ENCODE results near the gene CIB4. TPM values are rescaled to one million over a fixed set of nuclear protein-coding genes. Genes with fewer than 3 reads are reported as not detected.

The CIB4 gene
- polyA plus RNA-seq, 3 donors = 0.16 TPM; not detected in 2

DNA sequence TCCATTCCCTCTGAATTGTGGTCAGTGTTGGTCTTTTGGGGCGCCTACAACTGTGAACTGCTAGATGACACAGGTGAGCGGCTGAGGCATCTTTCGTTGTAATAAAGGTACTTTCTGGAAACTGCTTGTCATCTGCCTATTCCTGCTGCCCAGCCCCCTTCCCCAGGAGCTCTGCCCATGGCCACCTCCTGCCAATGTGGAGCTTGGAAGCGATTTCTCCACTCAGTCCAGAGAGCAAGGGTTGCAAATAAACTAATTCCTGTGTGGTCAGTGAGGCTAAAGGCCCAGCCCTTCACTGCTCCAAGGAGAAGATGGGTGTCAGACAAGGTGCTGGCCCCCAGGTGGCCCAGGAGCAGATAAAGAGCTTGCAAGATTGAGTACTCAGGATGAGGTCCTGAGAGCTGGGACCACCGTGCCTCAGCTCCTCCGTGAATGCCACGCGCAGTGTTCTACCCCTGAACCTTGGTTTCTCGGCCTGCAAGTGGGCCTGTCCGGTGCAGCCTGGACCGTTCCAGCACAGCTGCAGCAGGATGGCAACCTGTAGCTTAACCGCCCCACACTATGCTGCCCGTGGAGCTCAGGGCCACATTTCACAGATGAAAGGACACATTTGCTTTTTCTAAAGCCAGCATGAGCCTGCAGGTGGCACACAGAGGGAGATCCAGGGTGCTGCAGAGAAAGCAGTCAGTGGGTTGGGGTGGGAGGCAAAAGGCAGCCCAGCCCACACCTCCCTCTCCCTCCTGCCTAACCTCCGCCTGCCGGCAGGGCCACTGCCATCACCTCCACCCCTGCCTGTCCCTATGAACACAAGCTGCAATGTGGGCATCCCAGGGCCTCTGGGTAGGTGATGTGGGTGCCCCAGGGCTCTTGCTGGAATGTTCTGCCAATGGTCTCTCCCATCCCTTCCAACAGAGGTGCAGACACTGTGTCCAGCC is 84.6 kb downstream of the CIB4 start:
- WGBS, 3 donors = 86 to 91% (median 87%) methylated on average over 15 of the region's 15 CpGs
- H3K27ac ChIP-seq (ENCODE audit: low read depth, low read length) = no peak overlapping the region

DNA sequence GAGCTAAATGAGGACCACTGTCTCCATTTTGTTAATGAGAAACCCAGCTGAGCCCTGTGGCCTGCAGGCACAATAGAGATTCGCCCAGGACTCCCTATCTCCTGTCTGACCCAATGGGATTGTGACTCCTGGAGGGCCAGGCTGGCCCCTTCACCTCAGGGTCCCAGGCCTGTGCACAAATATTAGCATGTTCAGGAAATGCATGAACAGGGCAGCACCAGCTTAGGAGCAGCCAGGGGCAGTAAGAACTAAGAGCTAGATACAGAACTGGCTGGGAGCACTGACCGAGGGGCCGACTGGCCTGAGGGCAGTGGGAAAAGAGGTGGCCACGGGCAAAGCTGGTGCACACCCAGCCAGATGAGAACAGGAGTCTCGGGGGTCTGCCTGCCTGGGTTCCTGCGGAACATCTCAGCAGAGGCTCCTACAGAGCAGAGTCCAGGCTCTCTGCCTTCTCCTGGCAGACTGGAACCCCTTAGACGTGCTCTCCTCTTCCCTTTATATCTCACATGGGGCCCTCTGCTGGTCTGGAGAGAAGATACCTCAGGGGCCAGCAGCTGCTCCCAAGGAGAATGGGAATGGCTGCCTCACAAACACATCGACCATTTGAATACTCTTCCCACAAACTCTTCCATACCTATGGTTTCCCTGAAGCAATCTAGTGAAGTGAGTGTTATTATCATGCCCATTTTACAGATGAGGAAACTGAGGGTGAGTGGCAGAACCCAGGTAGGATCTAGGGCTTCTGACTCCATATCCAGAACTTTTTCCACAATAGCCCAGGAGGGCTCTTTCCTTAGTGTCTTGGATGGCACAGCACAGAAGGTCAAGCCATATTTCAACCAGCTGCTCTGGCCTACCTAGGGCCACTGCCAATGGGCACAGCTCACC is 85.7 kb downstream of the CIB4 start:
- 82 to 83% (median 82%) methylated on average over 8 of the region's 8 CpGs for WGBS, 3 donors
- H3K27ac ChIP-seq (ENCODE audit: low read depth, low read length) = no peak overlapping the region

DNA sequence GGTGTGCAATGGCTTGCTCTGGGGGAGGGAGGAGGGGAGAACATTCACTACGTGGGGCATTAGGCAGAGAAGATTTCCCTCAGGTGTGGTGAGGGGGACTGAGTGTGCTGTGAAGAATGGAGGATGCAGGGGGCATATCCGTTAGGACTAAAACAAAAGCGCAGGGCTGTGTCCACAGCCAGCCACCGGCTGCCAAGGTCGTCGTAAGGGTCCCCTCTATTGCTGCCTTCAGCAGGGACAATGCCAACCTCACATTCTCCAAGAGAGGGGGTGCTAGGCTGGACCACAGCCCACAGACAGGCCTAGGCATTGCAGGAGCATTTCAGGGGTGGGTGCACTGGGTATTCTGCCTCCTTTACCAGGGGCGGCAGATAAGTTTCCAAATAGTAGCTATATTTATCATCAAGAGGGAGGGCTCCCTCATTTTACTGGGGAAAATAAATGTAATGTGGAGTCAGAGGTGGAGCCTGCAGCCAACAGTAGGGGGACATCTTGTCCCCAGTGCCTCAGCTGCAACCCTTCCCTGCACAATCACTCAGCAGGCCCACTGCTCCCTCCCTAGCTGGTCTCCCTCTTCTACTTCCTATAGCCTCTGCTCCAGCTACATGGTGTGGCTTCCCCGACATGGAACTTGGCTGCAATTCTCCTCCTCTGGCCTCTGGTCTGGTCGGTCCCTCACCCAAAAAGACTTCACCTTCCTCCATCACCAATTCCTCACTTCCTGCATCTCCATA is 88.4 kb downstream of the CIB4 start:
- H3K27ac ChIP-seq (ENCODE audit: low read depth, low read length) = no peak overlapping the region
- 61 to 69% (median 67%) methylated on average over 9 of the region's 9 CpGs for WGBS, 3 donors

DNA sequence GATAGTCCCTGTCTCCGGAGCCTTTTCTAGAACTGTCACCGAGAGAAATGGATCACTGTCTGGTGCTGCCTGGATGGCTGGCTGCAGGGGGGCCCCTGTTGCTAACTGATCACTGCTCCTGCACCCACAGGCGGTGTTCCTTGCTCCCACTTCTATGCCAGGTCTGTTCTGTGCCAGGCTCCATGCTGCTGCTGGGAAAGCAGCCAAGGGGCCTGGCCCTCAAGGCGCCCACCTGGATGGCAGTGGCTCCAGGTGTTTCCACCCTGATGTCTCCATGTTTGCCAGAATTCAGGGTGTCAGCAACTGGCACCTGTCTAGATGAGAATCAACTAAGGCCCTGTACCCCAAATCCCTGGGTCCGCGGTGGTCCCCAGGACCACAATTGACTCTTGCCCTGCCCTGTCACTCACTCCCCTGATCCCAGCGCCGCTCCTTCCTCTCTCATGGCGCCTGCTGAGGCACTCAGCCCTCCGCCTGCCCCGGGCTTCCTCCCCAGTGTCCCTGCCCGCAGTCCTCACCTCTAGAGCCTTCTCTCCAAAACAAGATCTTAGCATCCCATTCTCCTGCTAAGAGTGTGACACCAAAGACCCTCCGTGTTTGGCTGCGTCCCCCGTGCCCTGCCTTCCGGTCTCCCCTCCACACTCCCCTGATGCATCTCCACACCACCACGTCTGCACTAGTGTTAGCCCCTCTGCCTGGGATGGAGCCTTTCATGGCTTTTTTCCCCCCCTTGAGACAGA is 90.7 kb downstream of the CIB4 start:
- H3K27ac ChIP-seq (ENCODE audit: low read depth, low read length) = no peak overlapping the region
- 78 to 84% (median 81%) methylated on average over 17 of the region's 17 CpGs for WGBS, 3 donors

DNA sequence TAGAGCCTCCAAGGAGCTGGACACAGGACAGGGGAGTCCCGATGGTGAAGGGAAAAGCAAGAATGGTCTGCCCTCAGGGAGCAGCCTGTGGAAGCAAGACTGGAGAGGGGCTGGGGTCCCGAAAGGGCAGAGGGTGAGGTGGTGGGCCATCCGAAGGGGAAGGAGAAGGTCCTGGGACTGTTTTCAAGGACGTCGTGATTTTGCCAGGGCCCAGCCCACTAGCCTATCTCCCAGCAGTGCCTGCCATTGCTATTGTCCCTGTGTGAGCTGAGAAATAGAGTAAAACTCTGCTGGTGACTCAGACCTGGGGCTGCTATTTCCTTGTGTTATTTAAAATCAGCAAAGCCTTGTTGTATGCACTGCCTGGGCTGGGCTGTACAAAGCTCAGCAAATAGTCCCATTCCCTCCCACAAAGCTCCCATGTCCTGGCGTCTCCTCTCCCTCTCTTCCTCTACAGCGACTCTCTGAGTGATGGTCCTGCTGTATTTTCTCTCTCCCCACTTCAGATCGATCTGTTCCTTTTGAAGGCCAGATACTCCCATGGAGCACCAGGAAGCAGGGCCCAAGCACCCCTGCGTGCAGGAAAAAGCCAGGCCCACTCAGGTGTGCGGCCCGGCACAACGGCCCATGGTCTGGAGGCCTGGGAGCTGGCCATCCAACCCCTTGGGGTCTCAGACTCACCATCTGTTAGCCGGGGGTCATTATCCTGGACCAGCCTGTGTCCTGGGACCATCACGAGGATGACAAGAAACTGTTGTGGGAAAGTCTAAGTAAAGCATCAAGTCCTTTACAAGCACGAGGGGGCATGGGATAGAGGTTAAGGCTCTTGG is 98.3 kb downstream of the CIB4 start:
- no peak overlapping the region for H3K27ac ChIP-seq (ENCODE audit: low read depth, low read length)
- WGBS, 3 donors = 73 to 83% (median 76%) methylated on average over 15 of the region's 15 CpGs

DNA sequence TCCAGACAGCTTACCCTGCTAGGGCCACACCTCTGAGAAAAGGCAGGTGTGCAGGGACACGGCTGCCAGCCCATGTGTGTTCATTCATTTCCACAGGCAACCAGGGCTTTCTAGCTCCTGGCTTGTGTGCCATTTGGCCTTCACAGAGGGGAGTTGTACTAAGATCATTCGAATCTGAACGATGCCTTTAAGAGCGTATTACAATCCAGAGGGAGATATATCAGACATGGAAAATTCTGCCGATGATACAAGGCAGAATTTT is 99.0 kb downstream of the CIB4 start:
- 37 to 78% (median 63%) methylated on average over 5 of the region's 5 CpGs for WGBS, 3 donors
- no peak overlapping the region for H3K27ac ChIP-seq (ENCODE audit: low read depth, low read length)

DNA sequence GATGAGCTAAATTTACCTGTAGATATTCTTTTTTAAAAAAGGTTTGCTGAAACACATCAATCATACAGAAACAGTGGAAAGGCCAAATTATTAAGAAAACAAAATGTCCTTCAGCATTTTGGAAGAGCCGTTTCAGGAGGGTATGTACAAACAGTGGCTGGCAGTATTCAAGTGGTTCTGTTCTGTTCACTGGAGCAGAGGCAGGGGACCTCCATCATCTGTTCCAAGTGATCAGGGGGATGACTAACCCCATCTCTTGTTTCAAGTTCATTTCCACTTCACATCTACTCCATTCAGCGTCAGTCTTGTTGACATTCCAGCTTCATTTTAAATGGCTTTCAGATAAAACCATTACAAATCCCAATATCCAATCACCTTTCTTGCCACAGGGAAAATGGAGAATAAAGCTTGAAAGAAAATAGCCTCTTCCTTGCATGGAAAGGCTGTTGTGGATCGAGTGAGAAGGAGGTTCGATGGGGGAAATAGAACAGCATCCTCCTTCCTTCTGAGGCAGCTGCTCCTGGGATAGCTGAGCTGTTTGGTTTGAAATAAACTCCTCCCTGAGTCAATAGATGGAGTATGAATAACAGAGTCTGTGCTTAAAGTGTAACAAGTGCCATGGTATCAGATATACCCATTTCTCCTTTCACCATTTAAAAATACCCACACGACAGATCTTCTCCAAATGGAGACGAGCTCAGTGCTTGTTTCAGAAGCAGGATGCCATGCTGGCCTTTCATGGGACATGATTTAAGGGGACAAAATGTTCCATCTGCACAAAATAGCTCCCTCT is 99.6 kb downstream of the CIB4 start:
- 42 to 75% (median 65%) methylated on average over 6 of the region's 6 CpGs for WGBS, 3 donors
- H3K27ac ChIP-seq (ENCODE audit: low read depth, low read length) = no peak overlapping the region

DNA sequence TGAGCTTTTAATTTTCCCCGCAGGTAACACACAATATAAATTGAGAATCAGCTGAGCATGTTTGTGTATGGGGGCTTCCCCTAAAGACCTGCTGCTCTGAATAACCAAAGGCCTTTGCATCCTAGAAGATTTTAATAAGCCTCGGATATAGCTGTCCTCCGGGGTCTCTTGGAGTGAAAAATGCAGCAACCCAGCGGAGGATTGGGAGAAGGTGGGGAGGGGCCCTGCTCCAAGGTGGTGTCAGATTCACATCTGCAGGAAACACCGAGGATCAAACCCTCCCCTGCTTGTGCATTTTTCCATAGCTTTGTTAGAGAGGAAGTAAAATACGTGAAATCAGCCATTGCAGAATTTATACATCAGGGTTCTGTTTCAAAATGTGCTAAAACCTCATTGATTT is 100.2 kb downstream of the CIB4 start:
- WGBS, 3 donors = 37 to 77% (median 44%) methylated on average over 6 of the region's 6 CpGs
- no peak overlapping the region for H3K27ac ChIP-seq (ENCODE audit: low read depth, low read length)

DNA sequence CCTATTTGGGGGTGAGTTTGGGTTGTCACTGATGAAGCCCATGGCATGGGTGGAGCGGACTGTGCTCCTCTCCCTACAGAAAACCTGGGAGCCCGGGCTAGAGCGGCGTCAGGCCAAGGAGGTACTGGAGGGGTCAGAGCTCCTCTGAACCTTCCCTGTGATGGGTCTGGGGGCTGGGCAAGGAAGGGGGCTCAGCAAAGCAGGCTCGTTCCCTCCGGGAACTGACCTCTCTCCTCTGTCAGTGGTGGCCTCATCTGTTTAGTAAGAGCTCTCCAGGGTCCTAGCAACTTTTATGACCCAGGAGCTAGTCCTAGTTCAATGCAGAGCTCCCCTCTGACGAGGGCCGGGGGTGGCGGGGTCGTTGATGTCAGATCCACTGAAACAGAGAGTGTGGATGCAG is 100.9 kb downstream of the CIB4 start:
- no peak overlapping the region for H3K27ac ChIP-seq (ENCODE audit: low read depth, low read length)
- WGBS, 3 donors = 64 to 81% (median 71%) methylated on average over 10 of the region's 10 CpGs

DNA sequence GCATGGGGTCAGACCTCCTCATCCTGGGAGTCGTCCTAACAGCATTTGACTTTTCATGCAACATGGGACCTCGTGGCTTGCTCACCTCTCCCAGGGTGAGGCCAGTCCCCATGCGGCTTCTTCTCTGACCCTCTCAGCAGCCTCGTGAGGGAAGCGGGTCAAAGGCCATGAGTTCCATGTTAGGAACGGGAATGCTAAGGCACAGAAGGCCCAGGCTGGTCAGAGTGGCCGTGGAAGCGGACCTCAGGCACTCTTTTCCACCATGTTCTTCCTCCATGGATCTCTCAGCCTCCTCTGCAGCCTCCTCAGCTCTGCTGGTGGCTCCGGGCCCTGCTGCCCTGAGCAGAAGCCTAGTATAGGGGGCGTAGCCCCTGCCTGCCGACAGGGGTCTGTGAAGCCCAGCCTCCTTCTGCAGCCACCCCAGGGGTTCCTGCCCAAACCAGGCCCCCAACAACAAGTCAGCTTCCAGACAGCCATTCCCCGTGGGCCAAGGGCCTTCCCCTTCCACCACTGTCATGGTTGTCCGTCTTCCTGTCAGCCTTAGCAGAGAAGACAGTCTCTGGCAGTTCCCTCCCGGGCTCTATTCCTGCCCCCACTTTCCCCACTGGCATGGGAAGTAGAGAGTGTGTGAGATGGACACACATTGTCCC is 103.2 kb downstream of the CIB4 start:
- H3K27ac ChIP-seq (ENCODE audit: low read depth, low read length) = no peak overlapping the region
- WGBS, 3 donors = 73 to 80% (median 77%) methylated on average over 13 to 14 of the region's 14 CpGs

DNA sequence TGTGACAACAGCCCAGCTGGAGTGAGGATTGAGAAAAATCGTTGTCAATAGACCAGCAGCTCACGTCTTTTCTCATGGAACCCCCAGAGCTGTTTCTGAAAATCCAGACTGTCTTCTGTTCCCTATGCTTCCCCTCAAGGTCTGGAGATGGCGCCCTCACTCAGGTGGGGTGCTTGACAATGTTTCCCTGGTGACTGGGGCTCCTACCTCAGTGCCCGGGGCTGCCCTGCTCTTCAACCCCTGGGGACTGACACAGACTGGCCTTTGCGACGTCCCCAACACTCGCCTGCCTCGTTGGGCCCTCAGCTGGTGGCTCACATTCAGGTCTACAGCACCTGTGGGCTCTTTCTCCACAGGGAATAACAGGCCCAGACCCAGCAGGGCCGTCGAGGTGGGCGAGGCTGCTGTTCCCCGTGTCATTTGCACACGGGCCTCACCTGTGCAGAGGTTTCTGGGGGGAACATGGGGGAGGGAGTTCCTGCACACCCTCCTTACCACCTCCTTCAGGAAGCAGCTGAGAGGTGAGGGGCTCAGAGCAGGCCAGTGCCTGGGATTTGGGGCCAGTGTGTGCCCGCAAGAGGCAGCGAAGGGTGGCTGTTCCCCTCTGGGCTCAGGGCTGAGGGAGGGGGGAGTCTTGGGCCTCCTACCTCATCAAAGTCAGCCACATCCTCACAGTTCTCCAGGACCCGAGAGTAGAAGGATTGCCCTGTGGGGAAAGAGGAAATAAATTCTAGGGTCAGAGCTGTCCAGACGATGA is 103.9 kb downstream of the CIB4 start:
- H3K27ac ChIP-seq (ENCODE audit: low read depth, low read length) = no peak overlapping the region
- WGBS, 3 donors = 80 to 84% (median 81%) methylated on average over 17 of the region's 17 CpGs

DNA sequence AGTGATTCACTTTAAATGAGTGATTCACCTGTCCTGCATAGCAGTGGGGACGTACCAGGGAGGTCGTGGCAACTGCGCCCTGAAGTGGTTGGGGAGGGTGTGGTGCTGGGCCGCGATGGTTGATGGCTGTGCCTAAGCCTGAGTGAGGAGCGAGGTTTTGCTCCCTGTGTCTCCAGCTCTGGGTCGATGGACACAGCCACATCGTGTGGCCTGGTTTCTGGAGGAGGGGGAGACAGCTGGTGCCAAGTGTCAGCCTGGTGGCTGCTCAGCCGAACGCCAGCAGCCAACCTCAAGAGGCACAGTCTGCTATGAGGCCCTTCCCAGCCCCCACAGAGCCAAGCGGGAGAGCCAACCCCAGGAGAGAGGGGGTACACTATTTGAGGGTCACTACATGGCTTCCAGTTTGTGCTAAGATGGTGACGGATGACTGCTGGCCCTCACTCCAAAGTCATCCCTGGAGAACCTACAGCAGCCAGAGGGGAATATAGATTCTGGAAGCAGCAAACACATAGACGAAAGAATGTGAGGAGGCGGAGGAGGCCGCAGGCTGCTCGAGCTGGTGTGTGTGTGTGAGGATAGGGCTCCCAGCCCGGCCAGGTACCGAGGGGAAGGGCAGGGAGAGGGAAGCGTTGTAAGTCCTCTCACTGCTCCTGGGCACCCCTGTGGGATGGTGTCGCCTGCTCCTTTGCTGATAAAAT is 104.6 kb downstream of the CIB4 start:
- WGBS, 3 donors = 79 to 85% (median 82%) methylated on average over 18 to 20 of the region's 20 CpGs
- no peak overlapping the region for H3K27ac ChIP-seq (ENCODE audit: low read depth, low read length)

DNA sequence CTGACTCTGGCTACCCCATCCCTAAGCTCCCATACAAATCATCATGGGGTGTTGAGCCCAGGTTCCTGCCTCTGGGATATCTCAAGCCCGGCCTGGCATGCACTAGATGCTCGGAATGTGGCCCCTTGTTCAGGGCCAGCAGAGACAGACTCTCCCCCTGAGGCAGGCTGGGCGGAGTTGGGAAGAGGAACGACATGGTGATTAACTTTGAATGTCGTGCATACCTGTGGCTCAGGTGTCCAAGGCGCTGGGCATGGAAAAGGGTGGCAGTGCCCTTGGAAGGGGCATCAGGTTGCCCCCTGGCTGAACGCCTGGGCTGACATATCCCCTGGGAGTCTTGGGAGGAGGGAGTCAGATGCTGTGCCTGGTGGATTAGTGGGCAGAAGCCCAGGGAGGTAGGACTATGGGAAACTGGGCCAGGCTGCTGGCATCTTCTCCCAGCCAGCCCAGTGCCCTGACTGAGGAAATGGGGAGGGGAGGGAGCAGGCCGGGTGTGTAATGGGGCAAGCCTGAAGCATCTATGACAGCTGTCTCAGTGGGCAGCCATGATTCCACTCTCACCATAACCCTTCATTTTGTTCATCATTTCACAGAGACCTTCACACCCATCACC is 105.4 kb downstream of the CIB4 start:
- no peak overlapping the region for H3K27ac ChIP-seq (ENCODE audit: low read depth, low read length)
- 76 to 84% (median 80%) methylated on average over 8 of the region's 8 CpGs for WGBS, 3 donors

DNA sequence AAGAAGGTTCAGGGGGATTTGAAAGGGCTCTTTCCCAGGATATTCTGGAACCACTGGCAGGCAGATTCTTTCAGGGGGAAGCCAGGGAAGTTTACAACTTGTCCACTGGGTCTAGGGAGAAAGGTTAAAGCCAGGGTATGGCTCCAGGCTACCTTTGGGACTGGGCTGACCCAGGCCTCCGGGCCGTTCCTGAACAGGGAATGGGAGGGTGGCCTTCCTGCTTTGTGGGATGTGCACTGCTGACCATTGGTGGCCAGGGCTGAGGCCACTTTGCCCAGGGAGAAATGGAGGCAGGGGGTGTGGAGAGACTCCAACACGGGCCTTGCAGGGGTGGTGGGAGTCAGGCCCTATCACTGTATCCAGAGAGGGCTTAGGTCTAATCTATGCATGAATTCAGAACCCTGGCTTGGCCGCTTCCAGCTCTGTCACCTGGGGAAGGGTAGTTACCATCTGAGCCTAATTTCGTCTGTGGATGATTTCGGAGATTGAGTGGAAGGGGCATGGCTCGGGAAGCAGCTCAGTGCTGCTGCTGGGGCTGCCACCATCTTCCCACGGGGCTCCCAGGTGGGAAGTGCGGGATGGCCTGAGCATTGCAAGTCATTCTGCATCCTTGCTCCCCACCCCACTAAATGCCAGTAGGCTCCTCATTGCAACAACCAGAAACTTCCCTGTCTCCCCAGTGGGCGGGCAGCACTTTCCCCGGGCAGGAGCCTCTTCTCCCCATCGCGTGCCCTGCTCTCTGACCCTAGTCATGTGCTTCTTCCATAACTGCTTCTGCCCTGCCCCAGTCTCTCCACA is 106.1 kb downstream of the CIB4 start:
- no peak overlapping the region for H3K27ac ChIP-seq (ENCODE audit: low read depth, low read length)
- WGBS, 3 donors = 89 to 90% (median 89%) methylated on average over 13 of the region's 13 CpGs

Measured in adipose tissue (tissue), 3 donors.